NCI-H345 treated with DMSO at 0.1 percent for 48 hours (cell line): ENCODE data around the gene FBXW7.

Source experiments
- DNase-seq: peaks from one replicate; lab custom pipeline; 2025; ENCODE audit not compliant: unreplicated experiment; lab: John Stamatoyannopoulos, UW

FBXW7 gene

DNA sequence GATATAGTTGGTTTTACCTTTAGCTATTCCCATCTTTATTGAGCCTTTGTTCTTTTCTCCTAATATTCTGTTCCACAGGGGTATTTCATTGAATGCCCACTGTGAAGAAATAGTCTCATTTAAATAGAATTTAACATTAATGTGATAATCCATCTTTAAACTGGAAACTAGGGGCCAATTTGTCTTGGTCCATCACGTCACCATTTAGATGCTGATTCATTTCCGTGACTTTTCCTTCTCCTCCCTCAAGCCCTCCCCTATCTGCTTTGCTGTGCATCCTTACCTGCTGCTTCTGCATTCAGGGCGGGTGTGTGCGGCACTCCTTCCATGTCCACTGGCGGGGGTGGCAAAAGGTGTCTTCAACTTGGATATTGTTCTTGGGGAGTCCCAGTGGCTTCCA is 241.1 kb downstream of the FBXW7 start:
- no peak for DNase-seq

DNA sequence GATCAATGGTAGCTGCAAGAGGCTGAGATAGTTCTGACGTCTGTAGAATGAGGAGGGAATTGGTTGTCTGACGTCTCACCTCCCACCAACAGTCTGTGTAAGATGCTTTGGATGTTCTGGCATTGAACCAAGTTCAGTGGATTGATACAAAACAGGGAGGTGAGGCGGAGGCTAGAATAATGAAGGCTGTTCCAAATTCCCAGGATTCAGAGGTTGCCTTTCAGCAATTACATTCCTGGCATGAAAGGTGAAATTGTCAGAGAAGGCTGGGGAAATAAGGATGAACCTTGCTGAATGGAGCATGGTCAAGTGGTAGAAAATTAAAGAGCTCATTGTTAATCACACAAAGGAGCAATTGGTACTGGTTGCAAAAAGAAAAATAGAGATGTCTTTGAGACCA is 241.6 kb downstream of the FBXW7 start:
- DNase-seq = no peak

DNA sequence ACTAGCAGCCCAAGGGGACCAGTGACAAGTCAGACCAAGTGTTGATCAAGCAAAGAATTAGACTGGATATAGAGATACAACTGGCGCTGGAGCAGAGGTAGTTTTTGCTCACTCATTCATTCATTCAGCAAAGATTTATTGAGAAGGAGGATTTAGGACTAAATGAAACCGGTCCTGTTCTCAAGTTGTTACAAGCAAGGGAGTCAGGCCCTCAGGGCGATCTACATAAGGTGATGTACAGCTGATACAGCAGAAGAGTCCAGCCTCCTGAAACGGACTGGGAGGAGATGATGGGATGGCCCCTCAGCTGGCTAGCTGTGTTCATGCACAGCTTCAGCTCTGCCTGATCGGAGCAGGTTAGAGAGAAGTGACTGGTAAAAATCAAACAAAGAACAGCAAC is 242.4 kb downstream of the FBXW7 start:
- DNase-seq = no peak

DNA sequence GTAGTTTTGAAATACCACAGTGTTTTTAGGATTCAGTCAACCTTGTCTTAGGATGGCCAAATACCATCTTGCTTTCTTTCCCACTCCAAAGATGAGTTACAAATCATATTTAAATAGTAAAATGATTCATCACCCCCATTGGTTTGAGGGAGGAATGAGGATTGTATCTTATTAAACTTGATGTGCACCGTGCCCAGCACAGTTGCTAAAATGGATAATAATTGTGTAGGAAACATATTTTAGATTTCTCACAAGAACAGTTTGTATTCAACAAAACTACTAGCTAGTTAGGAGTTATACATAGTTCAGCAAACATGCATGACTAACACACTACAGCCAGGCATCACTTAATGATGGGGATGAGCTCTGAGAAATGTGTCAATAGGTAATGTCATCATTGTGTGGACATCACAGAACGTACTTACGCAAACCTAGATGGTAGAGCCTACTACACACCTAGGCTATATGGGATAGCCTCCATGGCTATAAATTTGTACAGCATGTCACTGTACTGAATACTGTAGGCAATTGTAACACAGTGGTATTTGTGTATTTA is 245.4 kb downstream of the FBXW7 start:
- no peak for DNase-seq

DNA sequence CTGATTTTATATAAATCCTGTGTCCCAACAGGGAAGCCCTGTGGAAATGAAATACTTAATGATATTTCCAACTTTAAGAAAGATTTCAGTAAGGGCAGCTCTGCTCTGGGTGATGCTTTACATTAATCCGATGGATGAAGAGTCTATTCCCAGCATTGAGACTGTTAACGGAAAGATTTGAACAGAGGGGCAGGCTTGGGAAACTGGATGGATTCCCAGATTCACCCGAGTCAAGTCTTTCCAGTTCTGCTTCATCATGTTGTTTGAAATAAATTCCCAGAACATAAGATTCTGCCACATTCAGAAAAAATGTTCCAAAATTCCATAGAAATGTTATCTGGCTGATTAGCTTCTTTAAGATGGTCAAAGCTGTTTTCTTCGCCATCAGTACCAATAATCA is 246.0 kb downstream of the FBXW7 start:
- DNase-seq = no peak

DNA sequence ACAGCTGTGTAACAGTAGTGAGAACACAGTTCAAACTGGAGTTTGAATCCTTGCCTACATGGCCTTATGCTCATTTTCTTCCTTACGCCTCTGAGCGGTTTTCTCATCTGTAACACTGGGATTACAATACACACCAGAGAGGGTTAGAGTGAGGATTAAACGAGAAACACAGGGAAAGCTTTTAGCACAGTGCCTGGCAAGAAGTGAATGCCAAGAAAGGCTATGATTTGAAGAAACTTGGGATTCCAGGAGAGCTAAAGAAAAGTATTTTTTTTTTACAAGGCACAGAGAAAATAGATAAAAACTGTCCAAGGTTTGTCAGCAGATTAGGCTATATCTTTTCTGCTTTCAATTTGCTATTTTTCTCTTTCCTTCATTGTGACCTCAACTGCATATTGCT is 246.4 kb downstream of the FBXW7 start:
- DNase-seq = no peak

DNA sequence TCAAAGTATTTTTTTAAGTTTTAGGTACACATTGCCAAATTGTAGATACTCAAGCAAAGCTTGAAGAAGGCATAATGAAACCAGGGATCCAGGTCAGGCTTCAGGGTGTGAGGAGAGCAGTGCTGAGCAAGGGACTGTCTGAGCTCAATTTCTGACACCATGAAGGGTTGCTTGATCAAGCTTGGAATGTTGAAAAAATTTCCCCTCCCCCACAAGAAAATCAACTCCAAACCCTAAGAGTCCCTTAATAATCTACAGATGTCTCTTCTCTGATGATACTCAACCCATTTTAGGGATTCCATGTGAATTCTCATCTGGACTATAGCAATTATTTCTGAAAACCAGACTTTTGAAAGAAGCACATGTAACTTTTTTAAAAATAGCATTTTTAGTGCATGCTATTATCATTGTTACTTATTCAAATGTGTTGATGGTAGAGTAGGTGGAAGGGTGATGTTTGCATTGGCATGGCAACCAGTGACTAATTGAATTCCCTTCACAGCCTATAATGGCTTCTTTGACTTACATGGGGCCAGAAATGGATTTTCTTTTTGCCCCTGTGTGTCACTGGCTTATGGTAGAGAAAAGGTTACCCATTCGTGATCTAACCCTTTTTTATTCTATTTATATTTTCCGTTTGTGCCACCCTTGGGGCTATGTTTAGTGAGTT is 252.0 kb downstream of the FBXW7 start:
- DNase-seq = no peak

DNA sequence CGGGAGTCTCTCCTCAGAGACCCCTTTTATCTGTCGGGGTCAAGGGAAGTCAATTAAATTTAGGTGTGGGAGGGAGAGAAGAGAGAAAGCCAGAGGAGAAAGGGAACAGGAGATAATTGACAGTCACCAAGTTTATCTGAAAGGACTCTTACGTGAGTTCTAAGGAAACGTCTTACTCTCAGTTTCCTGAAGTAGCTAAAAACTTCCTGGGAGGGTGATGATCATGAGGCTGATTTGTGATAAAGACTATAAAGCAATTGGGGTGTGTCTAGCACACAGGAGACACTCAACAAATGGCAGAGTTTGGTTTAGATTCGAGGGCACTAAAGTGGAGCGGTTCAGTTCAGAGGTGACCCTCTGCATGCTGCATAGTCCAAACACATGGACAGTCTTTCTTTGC is 254.1 kb downstream of the FBXW7 start:
- no peak for DNase-seq

DNA sequence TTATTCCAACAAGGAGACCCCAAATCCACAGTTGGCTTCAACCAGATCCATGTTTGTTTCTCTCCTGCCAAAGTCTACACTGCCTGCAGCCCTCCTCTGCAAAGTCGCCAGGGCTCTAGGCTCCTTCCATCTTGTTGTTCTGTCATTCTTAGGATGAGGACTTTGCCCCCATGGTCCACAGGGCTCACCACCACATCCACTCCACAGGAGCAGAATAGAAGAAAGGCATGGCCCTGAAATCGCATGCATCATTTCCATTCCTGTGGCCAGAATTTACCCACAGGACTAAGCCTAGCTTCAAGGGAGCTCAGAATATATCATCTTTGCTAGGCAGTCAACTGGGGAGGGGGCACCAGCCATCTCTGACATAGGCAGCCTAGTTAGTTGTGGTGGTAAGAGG is 254.7 kb downstream of the FBXW7 start:
- DNase-seq = no peak

DNA sequence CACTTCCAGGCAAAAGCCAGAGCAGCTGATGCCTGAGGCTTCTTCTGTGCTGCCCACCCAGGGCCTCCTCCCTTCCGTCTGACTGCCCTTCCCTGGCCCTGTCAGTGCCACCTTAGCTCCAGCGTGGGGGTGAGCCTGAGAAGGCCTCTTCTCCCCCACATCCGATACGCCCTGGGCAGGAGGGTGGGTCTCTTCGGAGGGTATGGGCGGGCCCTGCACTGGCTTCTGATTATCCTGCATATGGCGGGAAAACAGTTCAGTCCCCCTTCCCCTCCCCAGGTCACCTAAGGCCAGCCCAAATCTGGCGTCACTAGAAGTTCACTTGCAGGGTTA is 256.7 kb downstream of the FBXW7 start:
- DNase-seq = no peak

DNA sequence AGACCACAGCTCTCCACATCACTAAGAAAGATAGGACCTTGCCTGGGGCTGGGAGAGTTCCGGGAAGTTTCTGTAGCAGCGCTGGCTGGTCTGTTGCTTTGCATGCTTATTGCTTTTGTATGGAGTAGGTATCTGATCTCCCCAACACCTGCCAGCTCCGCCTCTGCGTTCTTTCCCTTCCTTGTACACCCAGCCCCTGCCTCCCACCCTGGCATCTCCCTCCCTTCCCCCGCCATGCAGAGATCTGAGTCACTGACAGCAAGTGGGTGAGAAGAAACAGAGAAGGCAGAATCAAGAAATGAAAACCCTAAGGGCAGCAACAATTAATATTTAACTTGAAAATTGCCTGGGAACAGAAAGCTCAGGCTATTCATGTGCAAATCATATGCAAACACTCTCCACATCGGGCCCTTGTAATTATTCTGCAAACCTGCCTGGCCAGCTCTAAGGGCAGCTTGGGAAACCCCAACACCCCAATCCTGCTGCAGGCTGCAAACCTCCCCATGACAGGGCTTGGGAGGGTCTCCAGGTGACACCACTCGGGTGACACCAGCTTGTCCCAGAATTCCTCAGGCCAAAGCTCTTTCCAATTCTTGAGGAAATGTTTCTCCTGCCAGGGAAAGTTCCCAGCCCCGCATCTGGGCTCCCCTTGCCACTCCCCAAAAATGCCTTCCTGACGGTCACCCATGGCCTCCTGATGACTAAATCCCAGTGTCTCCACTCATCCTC is 257.2 kb downstream of the FBXW7 start:
- peak; percentile 23 for DNase-seq

DNA sequence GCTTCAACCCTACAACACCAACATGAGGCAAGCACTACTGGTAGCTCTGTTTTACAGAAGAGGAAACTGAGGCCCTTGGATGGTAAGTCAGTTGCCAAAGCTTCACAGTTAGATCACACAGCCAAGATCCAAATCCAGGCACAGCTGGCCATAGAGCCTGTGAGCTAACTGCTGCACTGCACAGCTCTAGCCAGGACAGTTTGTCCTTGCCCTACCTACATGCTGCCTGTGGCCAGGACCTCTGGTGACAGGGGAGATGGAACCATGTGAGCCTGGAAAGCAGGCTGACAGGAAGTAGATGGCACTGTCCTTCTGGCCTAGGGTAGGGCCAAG is 257.8 kb downstream of the FBXW7 start:
- DNase-seq = no peak

DNA sequence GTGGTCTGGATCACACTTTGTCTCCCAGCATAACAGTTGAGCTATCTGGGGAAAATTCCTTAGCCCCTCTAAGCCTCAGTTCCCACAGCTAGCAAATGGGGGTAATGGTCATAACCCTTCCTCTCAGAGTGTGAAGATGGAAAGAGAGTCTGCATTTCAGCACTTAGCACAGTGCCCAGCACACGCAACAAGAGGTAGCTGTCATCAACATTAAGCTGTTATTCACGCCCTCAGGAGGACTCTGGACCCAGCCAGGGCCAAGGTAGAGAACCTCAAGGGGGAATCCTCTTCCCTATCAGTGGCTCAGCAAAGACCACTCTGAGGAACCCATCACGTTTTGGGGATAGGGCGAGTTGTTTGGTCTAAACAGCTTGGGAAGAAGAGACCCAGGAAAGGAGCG is 258.6 kb downstream of the FBXW7 start:
- DNase-seq = no peak

DNA sequence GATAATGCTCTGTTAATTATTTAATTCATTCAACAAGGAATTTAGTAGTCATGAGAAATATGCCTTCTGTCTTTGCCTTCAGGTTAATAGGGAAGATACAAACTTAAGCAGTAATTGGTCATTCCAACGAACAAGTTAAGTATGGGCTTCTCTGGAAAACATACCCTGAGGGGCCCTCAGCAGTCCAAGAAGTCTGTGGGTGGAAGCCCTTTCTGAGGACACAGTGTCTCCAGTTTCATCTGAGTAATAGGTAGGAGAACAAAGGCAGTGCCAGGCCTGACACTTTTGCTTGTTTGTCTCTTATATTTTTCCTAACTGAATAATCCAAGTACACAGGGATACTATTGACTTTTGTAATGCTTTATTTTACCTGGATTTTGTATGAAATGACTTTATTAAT is 262.5 kb downstream of the FBXW7 start:
- DNase-seq = no peak
